CD14-positive monocyte (primary cell): ENCODE measurements around the gene ADAT1. TPM values are rescaled to one million over a fixed set of nuclear protein-coding genes. Genes with fewer than 3 reads are reported as not detected.

Experiments used
- DNase-seq, 3 donors: peaks; one replicate each; pipeline ENCODE4 v3.0.0-alpha.2; 2011 to 2022
- H2AFZ ChIP-seq: 2 replicates; pipeline ENCODE4 v1.6.0; 2012; ENCODE audit warnings: mild to moderate bottlenecking, low read depth, low read length, inconsistent platforms; ENCODE audit not compliant: insufficient read depth, poor library complexity, severe bottlenecking
- H3K27ac ChIP-seq, 2 donors: 1 replicate in 1 of 2; 2 replicates in 1 of 2; pipeline ENCODE4 v1.5.1; 2012 to 2013; ENCODE audit warnings: low read length in 2 of 2, control low read depth in 1 of 2, inconsistent platforms in 1 of 2, low read depth in 1 of 2, mild to moderate bottlenecking in 1 of 2
- H3K27me3 ChIP-seq, 2 donors: one replicate each; pipeline versions ENCODE4 v1.6.0 to v1.6.1; 2011 to 2013; ENCODE audit warnings: low read length in 2 of 2; ENCODE audit not compliant: control insufficient read depth in 2 of 2, insufficient read depth in 2 of 2
- H3K36me3 ChIP-seq, 2 donors: replicated peaks in 1 of 2; 1 replicate in 1 of 2; 2 replicates in 1 of 2; pipeline versions ENCODE4 v1.5.1 to v1.6.1; 2012 to 2013; ENCODE audit warnings: low read length in 2 of 2, control low read depth in 1 of 2, inconsistent platforms in 1 of 2, mild to moderate bottlenecking in 1 of 2; ENCODE audit not compliant: insufficient read depth in 2 of 2, control insufficient read depth in 1 of 2
- H3K4me1 ChIP-seq, 2 donors: 1 replicate in 1 of 2; 2 replicates in 1 of 2; pipeline versions ENCODE4 v1.5.1 to v1.6.1; 2012 to 2013; ENCODE audit warnings: low read length in 2 of 2, control low read depth in 1 of 2, inconsistent platforms in 1 of 2, mild to moderate bottlenecking in 1 of 2, moderate library complexity in 1 of 2; ENCODE audit not compliant: insufficient read depth in 2 of 2, control insufficient read depth in 1 of 2
- H3K4me2 ChIP-seq: replicated peaks from 2 replicates; pipeline ENCODE3; 2012; ENCODE audit warnings: low read length, moderate library complexity, mild to moderate bottlenecking; ENCODE audit not compliant: poor library complexity, severe bottlenecking; ENCODE audit errors: extremely low read depth
- H3K4me3 ChIP-seq, 3 experiments: fragments of 200-600 bp in 1 of 3; sonication (generic) in 1 of 3; replicated peaks in 1 of 3; 1 replicate in 2 of 3; 2 replicates in 1 of 3; pipeline ENCODE4 v1.5.1; 2011 to 2013; ENCODE audit warnings: low read length in 3 of 3, mild to moderate bottlenecking in 3 of 3, control low read depth in 2 of 3, low read depth in 2 of 3, inconsistent platforms in 1 of 3, moderate library complexity in 1 of 3
- H3K79me2 ChIP-seq: 2 replicates; pipeline ENCODE4 v1.6.0; 2012; ENCODE audit warnings: mild to moderate bottlenecking, control low read depth, inconsistent platforms, low read length, moderate library complexity; ENCODE audit not compliant: insufficient read depth
- H3K9ac ChIP-seq: 2 replicates; pipeline ENCODE4 v1.6.0; 2017; ENCODE audit warnings: low read length, mild to moderate bottlenecking; ENCODE audit not compliant: insufficient read depth, poor library complexity, severe bottlenecking
- H3K9me3 ChIP-seq, 2 donors: replicated peaks in 1 of 2; 1 replicate in 1 of 2; 2 replicates in 1 of 2; pipeline versions ENCODE4 v1.5.1 to v1.6.1; 2012 to 2013; ENCODE audit warnings: low read length in 2 of 2, control low read depth in 1 of 2; ENCODE audit not compliant: control insufficient read depth in 1 of 2, insufficient read depth in 1 of 2
- H4K20me1 ChIP-seq: 2 replicates; pipeline ENCODE4 v1.6.0; 2012; ENCODE audit warnings: mild to moderate bottlenecking, low read length, control low read depth, moderate library complexity; ENCODE audit not compliant: insufficient read depth
- H3K27ac Mint-ChIP-seq, 7 donors: one replicate each; pipeline ENCODE4 v1.8.0; 2020; ENCODE audit warnings: mild to moderate bottlenecking in 7 of 7, mixed read lengths in 7 of 7, moderate library complexity in 6 of 7, inconsistent platforms in 2 of 7
- H3K27me3 Mint-ChIP-seq, 3 donors: one replicate each; pipeline ENCODE4 v1.8.0; 2021 to 2022; ENCODE audit warnings: low read depth in 3 of 3, mild to moderate bottlenecking in 3 of 3, mixed read lengths in 3 of 3, moderate library complexity in 3 of 3, inconsistent platforms in 1 of 3
- H3K36me3 Mint-ChIP-seq, 2 donors: one replicate each; pipeline ENCODE4 v1.8.0; 2020; ENCODE audit warnings: mixed read lengths in 2 of 2, inconsistent platforms in 1 of 2, mild to moderate bottlenecking in 1 of 2
- H3K4me1 Mint-ChIP-seq: one replicate; pipeline ENCODE4 v1.8.0; 2020; ENCODE audit warnings: mild to moderate bottlenecking, mixed read lengths
- H3K4me3 Mint-ChIP-seq, 2 donors: one replicate each; pipeline ENCODE4 v1.8.0; 2020; ENCODE audit warnings: mild to moderate bottlenecking in 2 of 2, mixed read lengths in 2 of 2, moderate library complexity in 1 of 2
- H3K9me3 Mint-ChIP-seq, 7 donors: one replicate each; pipeline ENCODE4 v1.8.0; 2020 to 2022; ENCODE audit warnings: mixed read lengths in 7 of 7, mild to moderate bottlenecking in 6 of 7, moderate library complexity in 6 of 7, inconsistent platforms in 2 of 7
- CTCF ChIP-seq: fragments of 200-600 bp; IDR thresholded peaks from one replicate; pipeline ENCODE4 v1.8.0; 2022; ENCODE audit warnings: antibody characterized with exemption, mild to moderate bottlenecking
- WGBS: methylation state at CpG from one replicate; pipeline ENCODE4 v1.1.5; 2013; ENCODE audit warnings: missing lambda C conversion rate; ENCODE audit not compliant: insufficient coverage; 5-methylcytosine and 5-hydroxymethylcytosine counted together
- intact Hi-C, 2 donors: fragments of 100-400 bp; cut with micrococcal nuclease; formaldehyde crosslinking; loops; one replicate each; pipeline versions ENCODE4 v1.15.0 to v1.15.1; 2023
- polyA plus RNA-seq, 3 donors: library from polyadenylated mRNA; depleted of rRNA in 1 of 3; unstranded in 2 of 3; stranded (reverse) in 1 of 3; fragments of 300-500 nt in 2 of 3; fragments of >200 nt in 1 of 3; fragmentation: Illumina TruSeq in 2 of 3; gene quantifications; 1 replicate in 2 of 3; 2 replicates in 1 of 3; pipeline ENCODE4 v1.2.3, GENCODE V29; 2012 to 2021

ADAT1 gene
- polyA plus RNA-seq, 3 donors = 16.8 to 18.9 (median 17.8) TPM

GRCh38 chr16:75550211-75550662 lies 72.8 kb downstream of the ADAT1 start:
- peak; percentile 71 for TF ChIP-seq CTCF
- H3K27ac Mint-ChIP-seq = peak overlapping the region in 6 of 7 donors; percentile 49 to 89 (median 61)
- 0% methylated on average over 4 of the region's 7 CpGs for WGBS
- H3K4me2 ChIP-seq = peak overlapping the region; percentile 66
- H3K4me1 Mint-ChIP-seq = peaks cover 11% of the 10 kb centered on the region
- H3K27me3 ChIP-seq = peaks cover 6 to 8% of the 10 kb centered on the region in 2 donors
- H3K9me3 ChIP-seq = no peaks in the 10 kb centered on the region
- H3K9me3 Mint-ChIP-seq = peaks cover 0 to 1% (median 0%) of the 10 kb centered on the region in 7 donors
- peak overlapping the region in 1 of 3 experiments; percentile 50 for H3K4me3 ChIP-seq
- no peaks in the 10 kb centered on the region for H3K79me2 ChIP-seq
- peak overlapping the region in 1 of 2 donors; percentile 70 for H3K4me3 Mint-ChIP-seq
- peaks cover 14 to 16% of the 10 kb centered on the region in 2 donors for H3K4me1 ChIP-seq
- H3K27ac ChIP-seq = no peak overlapping the region
- no peaks in the 10 kb centered on the region for H3K36me3 ChIP-seq
- peaks cover 10 to 16% (median 14%) of the 10 kb centered on the region in 3 donors for H3K27me3 Mint-ChIP-seq
- intact Hi-C loops = no loop called here
- no peaks in the 10 kb centered on the region for H4K20me1 ChIP-seq
- no peak overlapping the region for H3K9ac ChIP-seq
- no peaks in the 10 kb centered on the region for H3K36me3 Mint-ChIP-seq
- peak; percentile 79 to 92 (median 85) for DNase-seq
- H2AFZ ChIP-seq = peak overlapping the region; percentile 74

Other genes with a start within 250 kb of the ADAT1 start
- gene CFDP1, start 189.8 kb downstream of the ADAT1 start, polyA plus RNA-seq = 10 to 100 TPM; 12.9 to 23.2 (median 19.0) TPM
- gene TMEM170A, start 158.6 kb downstream of the ADAT1 start, polyA plus RNA-seq = 10 to 100 TPM; 17.9 to 31.6 (median 25.4) TPM
- gene CHST6, start 127.8 kb downstream of the ADAT1 start, polyA plus RNA-seq = under 1 TPM in 1 of 3 donors, not detected in 2; 0.03 TPM
- not detected for gene CHST5, start 87.2 kb downstream of the ADAT1 start, polyA plus RNA-seq
- gene TMEM231, start 67.0 kb downstream of the ADAT1 start, polyA plus RNA-seq = under 1 TPM; 0.27 to 0.75 (median 0.72) TPM
- gene GABARAPL2, start 56.9 kb downstream of the ADAT1 start, polyA plus RNA-seq = 100 to 1,000 TPM in 2 of 3 donors, 10 to 100 TPM in 1; 84.3 to 302 (median 280) TPM
- 100 to 1,000 TPM in 2 of 3 donors, 10 to 100 TPM in 1; 66.1 to 150 (median 116) TPM for gene KARS1, start 24.4 kb upstream of the ADAT1 start, polyA plus RNA-seq
- gene TERF2IP, start 24.5 kb upstream of the ADAT1 start, polyA plus RNA-seq = 10 to 100 TPM; 39.7 to 64.1 (median 47.9) TPM
- gene CPHXL2, start 53.7 kb upstream of the ADAT1 start, polyA plus RNA-seq = not detected
- gene DUXB, start 78.2 kb upstream of the ADAT1 start, polyA plus RNA-seq = not detected
- not detected for gene CPHXL, start 103.2 kb upstream of the ADAT1 start, polyA plus RNA-seq